Coronary artery (tissue), 2 donors: ENCODE data around the gene TGFBR3L.

ENCODE experiments used
- DNase-seq: peaks from one replicate; pipeline ENCODE4 v3.0.0-alpha.2; 2017; ENCODE audit warnings: low spot score
- H3K27ac ChIP-seq, 2 donors: fragments of 200-600 bp; sonication (generic); one replicate each; pipeline ENCODE4 v1.5.1; 2016 to 2019
- H3K4me3 ChIP-seq: fragments of 200-600 bp; sonication (generic); 2 replicates; pipeline ENCODE4 v1.5.1; 2016; ENCODE audit warnings: mild to moderate bottlenecking, moderate library complexity
- CTCF ChIP-seq: fragments of 200-600 bp; sonication (generic); IDR thresholded peaks from one replicate; pipeline ENCODE4 v1.5.1; 2019; ENCODE audit warnings: antibody characterized with exemption

The TGFBR3L gene

DNA sequence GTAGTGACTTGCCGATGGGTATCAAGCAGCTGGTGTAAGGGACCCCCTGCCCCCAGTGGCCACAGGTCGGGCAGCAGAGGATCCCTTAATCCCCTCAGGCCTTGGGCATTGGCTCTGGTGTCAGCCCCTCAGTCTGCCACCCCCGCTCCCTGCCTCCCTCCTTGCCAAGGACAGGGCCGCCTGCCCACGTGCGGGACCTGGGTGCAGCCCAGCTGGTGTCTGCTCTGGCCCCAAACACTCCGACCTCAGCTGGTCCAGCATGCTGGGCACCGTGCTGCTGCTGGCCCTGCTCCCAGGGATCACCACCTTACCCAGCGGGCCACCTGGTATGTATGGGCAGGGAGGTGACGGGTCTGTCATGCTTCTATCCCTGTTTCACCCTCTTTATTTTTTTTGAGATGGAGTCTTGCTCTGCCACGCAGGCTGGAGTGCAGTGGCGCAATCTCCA, at the start of gene TGFBR3L:
Gene TGFBR3L, plus strand, starts transcription at position 233 of the 448 bp plus-strand sequence.
- Histone ChIP-seq H3K27ac (no peak within 1 kb of the TSS), H3K4me3 (no peak within 1 kb of the TSS)
- no peak for TF ChIP-seq CTCF
- no peak for DNase-seq

DNA sequence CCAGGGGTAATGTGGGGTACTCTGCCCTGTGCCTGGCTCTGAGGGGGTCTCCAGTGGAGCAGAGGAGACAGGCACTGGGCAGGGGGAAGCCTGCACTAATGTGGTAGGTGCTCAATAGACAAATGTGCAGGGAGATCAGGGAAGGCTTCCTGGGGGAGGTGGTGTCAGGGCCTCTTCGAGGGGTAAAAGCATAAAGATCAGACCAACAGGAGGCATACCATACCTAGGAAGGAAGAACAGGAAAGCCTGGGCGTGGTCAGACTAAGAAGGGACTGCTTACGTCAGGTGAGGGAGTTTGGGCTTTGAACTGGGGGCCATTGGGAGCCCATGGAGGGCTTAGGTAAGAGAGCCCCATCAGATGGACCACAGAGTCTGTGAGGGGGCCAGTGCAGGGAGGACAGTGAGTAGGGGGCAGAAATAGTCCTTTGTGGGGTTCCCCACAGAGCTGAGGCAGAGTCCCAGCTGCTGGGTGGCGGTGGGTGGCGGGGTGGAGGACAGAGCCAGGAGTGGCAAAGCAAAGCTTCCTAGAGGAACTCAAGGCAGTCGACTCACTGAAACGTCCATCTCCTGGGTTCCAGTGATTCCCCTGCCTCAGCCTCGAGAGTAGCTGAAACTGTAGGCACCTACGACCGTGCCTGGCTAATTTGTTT, 49.2 kb upstream of the TGFBR3L start:
- no peak overlapping the region for H3K4me3 ChIP-seq
- H3K27ac ChIP-seq = no peak overlapping the region
- no peak for TF ChIP-seq CTCF
- DNase-seq = no peak

DNA sequence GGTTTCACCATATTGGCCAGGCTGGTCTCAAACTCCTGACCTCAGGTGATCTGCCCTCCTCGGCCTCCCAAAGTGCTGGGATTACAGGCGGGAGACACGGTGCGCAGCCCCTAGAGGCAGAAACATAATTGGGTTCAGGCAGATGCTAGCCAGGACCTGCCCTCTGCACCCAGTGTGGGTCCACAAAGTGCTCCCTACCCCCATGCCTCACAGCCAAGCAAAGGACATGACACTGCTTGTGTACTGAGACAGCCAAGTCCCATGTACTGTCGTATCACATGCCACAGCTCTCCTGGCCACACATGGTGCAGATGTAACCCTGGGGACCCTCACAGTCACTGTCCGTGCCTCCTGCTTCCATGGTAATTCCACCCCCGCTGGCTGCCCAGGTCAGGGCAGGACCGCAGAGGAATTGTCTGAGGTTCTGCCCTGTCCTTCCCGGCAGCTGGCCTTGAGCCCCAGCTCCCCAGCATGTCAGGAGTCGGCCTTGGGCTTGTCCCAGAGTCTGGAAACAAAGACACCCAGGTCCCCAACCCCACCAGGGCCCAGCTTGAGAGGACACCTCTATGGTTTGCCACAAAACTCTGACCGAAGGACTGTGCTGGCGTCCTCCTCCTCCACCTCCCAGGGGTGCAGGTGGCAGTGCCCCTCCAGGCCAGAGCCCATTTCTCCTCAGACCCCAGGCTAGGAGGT, 48.1 kb upstream of the TGFBR3L start:
- no peak for TF ChIP-seq CTCF
- DNase-seq = no peak

GRCh38 chr19:7867092-7867844, 47.4 kb upstream of the TGFBR3L start:
- Histone ChIP-seq H3K27ac (no peak overlapping the region), H3K4me3 (no peak overlapping the region)
- TF ChIP-seq CTCF = no peak
- no peak for DNase-seq

More for the DNA sequence above, 48.1 kb upstream of the TGFBR3L start:
- H3K4me3 ChIP-seq = no peak overlapping the region
- H3K27ac ChIP-seq = no peak overlapping the region

DNA sequence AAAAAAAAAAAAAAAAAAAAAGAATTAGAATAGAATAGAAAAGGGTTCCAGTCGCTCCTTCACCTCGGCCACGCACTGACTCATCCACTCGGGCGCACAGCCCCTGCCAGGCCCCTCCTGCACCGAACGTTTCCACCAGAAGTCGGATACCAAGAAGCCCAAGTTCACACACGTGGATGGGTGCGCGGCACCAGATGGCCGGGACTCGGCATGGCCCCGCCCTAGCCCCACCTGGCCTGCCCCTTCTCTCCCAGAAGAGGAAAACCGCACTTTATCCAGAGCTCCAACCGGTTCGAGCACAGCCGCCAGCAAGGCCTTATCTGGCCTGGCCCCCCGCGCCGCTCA, 46.3 kb upstream of the TGFBR3L start:
- TF ChIP-seq CTCF = no peak
- Histone ChIP-seq H3K27ac (no peak overlapping the region), H3K4me3 (peak overlapping the region; percentile 61)
- DNase-seq = no peak

DNA sequence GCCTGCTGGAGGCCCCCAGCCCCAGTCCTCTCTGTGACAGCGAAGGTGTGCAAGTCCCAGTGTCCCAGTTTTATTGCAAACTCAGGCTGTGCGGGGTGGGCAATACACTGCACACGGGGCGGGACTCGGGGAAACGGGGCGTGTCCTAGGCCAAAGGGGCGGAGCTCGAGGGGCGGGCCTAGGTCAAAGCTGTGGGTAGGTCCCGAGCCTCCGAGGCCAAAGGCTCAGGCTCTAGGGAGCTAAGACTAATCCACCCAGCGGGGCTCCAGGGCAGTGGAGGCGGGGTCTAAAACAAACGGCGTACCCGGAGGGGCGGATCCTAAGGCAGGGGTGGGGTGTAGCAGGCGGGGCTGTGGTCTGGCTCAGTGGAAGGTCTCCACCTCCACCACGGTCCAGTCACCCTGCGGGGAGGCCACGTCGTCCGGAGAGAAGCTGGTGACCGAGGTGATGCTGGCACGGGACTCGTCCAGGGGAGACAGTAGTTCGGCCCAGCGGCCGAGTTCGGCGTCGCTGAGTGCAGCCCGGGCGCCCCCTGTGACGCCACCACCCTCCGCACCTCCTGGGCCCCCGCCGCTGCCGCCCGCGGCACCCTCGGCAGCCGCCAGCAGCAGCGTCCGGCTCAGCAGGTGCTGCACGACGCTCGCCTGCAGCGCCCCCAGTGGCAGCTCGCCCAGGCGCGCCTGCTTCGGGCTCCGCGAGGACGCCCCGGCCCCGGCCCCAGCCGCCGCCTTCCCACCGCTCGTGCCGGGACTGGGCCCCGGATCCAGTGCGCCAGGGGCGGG, 45.8 kb upstream of the TGFBR3L start:
- Histone ChIP-seq H3K27ac (peak overlapping the region in 1 of 2 donors; percentile 44), H3K4me3 (peak overlapping the region; percentile 61)
- TF ChIP-seq CTCF = peak; percentile 83
- no peak for DNase-seq
